Astrocyte of the cerebellum (primary cell): ENCODE measurements around the gene LYRM9.

ENCODE experiments used
- DNase-seq: peaks from one replicate; pipeline ENCODE4 v3.0.0-alpha.2; 2011; ENCODE audit warnings: low read depth
- H3K4me3 ChIP-seq: 2 replicates; pipeline ENCODE4 v1.5.1; 2011; ENCODE audit warnings: mild to moderate bottlenecking, low read depth, low read length, moderate library complexity
- CTCF ChIP-seq: IDR thresholded peaks from 2 replicates; pipeline ENCODE4 v1.5.1; 2012; ENCODE audit warnings: low read length, low read depth, moderate library complexity, mild to moderate bottlenecking; ENCODE audit errors: missing control alignments
- in situ Hi-C: cut with HindIII; loops from 2 replicates; pipeline ENCODE4 v1.10.0; 2017; ENCODE audit warnings: low sequenced_read_pairs

Gene LYRM9

GRCh38 chr17:27930000-27930399 lies 36.8 kb upstream of the LYRM9 start:
- in situ Hi-C loops, result no loop called here
- TF ChIP-seq CTCF, result no peak
- no peak for DNase-seq
- H3K4me3 ChIP-seq, result no peak overlapping the region

GRCh38 chr17:27928587-27928986 lies 35.4 kb upstream of the LYRM9 start:
- DNase-seq, result no peak
- in situ Hi-C loops, result no loop called here
- no peak overlapping the region for H3K4me3 ChIP-seq
- TF ChIP-seq CTCF, result no peak

- DNase-seq, result no peak
- H3K4me3 ChIP-seq, result no peak overlapping the region
- TF ChIP-seq CTCF, result no peak
- in situ Hi-C loops, result no loop called here
Measured at GRCh38 chr17:27927781-27928180, 34.6 kb upstream of the LYRM9 start.

- no peak for TF ChIP-seq CTCF
- DNase-seq, result no peak
- no peak overlapping the region for H3K4me3 ChIP-seq
- in situ Hi-C loops, result no loop called here
Measured at GRCh38 chr17:27921599-27921998, 28.4 kb upstream of the LYRM9 start.

GRCh38 chr17:27921077-27921476 lies 27.9 kb upstream of the LYRM9 start:
- H3K4me3 ChIP-seq, result no peak overlapping the region
- in situ Hi-C loops, result no loop called here
- no peak for TF ChIP-seq CTCF
- no peak for DNase-seq

- no peak overlapping the region for H3K4me3 ChIP-seq
- in situ Hi-C loops, result no loop called here
- DNase-seq, result no peak
- TF ChIP-seq CTCF, result no peak
Measured at GRCh38 chr17:27920569-27920968, 27.4 kb upstream of the LYRM9 start.

GRCh38 chr17:27919079-27919478 lies 25.9 kb upstream of the LYRM9 start:
- in situ Hi-C loops, result no loop called here
- no peak for DNase-seq
- TF ChIP-seq CTCF, result no peak
- H3K4me3 ChIP-seq, result no peak overlapping the region
